Activated CD4-positive, CD25-positive, alpha-beta regulatory T cell treated with anti-CD3 and anti-CD28 coated beads, Interleukin-2, amount 50 U/mL, for 24 hours (primary cell): ENCODE measurements around the gene SRCIN1.

Source experiments
- ATAC-seq, 2 donors: fragments of 150-1000 bp; cut with Tn5 transposase; one replicate each; pipeline ENCODE4 v1.10.0; 2021; ENCODE audit warnings: mild to moderate bottlenecking in 1 of 2, moderate library complexity in 1 of 2

The SRCIN1 gene

GRCh38 chr17:38578229-38579082 is 27.3 kb downstream of the SRCIN1 start:
- ATAC-seq: no peak

GRCh38 chr17:38577645-38578173 is 28.0 kb downstream of the SRCIN1 start:
- no peak for ATAC-seq

DNA sequence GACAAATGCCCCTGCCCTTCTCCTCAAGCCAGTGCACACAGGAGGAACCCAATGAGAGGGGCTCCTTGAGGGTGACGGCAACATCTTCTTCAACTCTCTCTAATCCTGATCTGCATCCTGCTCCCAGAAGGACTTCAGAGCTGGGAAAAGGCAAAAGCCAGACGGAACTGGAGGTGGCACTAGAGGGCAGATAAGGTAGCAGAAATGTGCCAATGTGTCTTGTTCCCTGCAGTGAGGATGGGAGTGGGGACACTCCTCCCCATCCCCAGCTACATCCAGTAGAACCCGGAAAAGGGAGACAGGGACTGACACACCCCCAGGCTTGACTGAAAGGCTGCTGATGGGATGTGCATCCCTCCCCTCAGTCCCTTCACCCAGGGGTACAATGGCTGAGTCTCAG is 28.5 kb downstream of the SRCIN1 start:
- ATAC-seq: no peak

DNA sequence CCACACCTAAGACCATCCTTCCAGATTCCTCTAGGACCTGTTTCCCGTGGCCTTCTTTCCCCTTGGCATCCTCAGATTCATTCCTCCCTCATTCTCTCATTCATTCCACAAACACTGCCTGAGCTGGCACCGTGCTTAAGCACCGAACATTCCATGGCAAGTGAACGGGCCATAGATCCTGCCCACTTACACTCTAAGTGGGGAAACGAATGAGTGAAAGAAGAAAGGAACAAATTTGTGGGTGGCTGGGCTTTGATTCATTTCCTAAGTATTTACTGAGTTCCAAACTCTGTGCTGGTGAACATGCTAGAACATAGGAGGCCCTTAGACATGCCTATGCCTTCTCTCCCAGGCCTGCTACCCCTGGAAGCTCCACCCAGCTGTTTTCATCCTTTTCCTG is 30.0 kb downstream of the SRCIN1 start:
- no peak for ATAC-seq

DNA sequence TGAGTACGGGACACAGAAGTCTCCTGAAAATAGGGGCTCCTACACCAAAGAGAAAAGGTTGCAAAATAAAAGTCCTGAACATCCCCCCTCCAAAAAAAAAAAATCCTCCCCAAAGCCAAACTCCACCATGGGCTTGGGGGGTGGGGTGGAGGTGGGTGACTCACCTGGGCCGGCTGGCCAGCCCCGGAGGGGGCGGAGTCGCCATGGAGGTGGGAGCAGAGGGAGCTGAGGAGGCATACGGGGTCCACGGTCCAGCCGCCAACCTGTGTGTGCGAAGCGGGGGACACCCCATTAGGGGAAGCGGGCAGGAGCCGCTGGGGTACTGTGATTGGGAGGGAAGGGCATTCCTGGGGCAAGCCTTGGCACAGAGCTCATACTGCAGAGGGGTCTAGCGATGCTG is 31.0 kb downstream of the SRCIN1 start:
- no peak for ATAC-seq

DNA sequence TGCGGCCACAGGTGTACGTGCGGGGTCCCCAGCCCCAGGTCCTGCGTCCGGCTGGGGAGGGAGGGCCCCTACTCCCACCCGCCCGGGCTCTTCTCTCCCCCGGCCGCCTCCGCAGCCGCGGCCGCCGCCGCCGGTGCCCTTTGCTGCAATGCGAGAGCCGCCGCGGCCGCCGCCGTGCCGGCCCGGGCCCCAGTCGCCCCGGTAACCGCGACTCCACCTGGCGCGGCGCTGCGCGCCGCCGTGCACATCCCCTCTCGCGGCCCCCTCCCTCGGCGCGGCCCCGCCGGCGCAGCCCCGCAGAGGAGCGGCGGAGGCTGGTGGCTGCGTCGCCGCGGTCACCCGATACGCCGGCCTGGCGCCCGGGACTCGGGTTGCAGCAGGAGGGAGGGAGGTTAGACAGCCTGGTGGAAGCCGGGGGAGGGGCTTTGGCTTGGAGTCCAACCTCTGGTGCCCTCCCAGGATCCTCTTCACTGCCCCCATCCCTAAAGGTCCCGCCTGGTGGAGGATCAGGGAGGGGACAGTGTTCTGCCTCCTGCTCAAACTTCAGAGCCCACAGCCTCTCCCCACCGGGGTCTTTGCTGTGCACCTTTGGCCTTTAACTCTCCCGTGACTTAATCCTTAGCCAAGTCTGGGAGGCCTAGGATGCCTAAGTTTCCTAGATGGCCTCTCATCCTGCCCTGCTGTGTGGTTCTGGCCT is 32.9 kb downstream of the SRCIN1 start:
- peak; percentile 18 to 44 for ATAC-seq

DNA sequence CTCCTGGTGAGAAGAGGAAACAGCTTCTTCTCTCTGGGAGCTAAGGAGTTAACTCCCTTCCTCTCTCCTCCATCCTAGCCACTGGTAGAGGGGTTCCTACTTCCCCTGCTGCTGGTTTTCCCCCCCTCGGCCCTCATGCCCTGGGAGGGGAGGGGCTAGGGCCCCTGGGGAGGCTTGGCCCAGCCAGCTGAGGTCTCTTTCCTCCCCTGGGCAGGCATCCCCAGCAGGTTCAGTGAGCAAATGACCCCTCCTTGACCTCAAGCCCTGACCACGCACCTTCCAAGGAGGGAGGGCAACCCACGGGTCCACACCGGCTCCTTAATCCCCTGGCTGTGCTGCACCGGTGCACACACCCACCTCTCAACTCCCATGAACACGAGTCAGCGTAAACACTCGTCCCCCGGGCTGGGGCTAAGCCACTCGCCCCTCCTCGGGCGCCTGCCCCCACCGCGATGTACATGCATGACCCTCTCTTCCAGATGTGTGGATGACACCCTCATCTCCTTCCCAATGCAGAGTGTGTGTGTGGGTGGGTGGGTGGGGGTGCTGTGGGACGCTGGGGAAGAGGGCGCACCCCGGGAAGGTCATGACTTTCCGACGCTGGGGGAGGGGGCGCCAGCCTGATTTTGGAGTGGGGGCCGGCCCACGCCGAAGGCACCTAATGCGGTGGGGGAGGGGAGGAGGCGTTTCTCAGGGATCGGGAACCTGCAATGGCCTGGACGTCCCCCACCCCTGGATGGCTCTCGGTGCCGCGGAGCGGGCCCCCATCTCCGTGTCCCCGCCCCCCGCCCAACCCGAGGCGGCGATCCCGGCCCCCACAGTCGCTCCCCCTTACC is 33.7 kb downstream of the SRCIN1 start:
- ATAC-seq: no peak

GRCh38 chr17:38569701-38570512 is 35.8 kb downstream of the SRCIN1 start:
- no peak for ATAC-seq

- ATAC-seq: no peak
Measured at GRCh38 chr17:38568845-38569510, 36.8 kb downstream of the SRCIN1 start.

- ATAC-seq: no peak
Measured at GRCh38 chr17:38568274-38568673, 37.5 kb downstream of the SRCIN1 start.

- no peak for ATAC-seq
Measured at GRCh38 chr17:38567350-38567749, 38.4 kb downstream of the SRCIN1 start.

- no peak for ATAC-seq
Measured at GRCh38 chr17:38566666-38567031, 39.1 kb downstream of the SRCIN1 start.

DNA sequence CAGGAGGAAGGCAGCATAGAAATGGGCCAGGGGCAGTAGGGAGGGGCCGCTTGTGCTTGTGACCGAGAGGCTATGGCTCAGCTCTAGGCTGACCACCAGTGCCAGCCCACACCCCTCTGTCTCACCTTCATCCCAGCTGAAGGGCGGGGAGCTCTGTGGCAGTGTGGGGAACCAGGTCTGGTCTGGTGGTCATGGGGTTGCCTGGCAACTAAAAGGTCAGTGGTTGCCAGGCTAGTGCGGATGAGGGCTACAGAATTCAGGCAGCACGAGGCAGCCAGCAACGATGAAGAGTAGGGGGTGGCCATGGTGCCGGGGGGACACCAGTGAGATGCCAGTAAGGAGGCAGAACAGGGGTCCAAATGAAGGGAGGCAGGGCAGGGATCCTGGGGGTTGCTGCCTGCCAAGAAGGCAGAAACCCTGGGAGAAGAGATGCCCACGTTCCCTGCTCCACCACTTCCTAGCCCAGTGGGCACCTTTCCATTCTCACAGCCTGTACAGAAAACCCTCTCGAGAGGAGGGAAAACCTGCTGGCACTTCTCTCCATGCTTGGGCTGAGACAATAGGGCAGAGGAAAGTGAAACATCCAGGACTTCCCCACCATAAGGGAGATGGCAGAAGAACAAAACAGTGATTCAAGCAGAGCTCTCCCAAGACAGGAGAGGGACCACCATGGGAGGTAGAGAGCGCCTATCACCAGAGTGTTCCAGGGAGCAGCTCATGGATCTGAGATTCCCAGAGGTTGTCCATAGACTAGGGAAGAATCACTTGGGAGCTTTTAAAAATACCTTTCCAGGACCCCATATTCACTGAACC is 39.7 kb downstream of the SRCIN1 start:
- no peak for ATAC-seq

GRCh38 chr17:38564869-38565268 is 40.9 kb downstream of the SRCIN1 start:
- no peak for ATAC-seq

- no peak for ATAC-seq
Measured at GRCh38 chr17:38564254-38564837, 41.4 kb downstream of the SRCIN1 start.

- ATAC-seq: no peak
Measured at GRCh38 chr17:38563362-38564253, 42.1 kb downstream of the SRCIN1 start.

DNA sequence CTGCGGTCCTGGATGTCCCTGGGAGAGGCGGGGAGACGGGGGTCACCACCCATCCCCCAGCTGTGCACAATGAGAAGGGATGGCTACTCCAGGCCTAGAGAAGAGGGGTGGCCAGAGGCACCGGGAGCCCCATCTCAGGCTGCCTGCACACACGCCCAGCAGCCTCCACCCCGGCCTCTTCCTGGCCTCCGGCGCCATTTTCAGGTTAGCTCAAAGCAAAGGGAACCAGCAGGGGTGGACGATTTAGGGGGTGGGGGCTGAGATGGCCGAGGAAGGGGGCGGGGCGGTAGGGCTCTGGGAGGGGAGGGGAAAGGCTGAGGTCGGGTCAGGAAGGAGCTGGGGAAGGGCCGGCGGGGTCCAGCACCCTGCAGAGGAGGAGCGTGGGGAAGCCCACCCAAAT is 42.8 kb downstream of the SRCIN1 start:
- no peak for ATAC-seq

DNA sequence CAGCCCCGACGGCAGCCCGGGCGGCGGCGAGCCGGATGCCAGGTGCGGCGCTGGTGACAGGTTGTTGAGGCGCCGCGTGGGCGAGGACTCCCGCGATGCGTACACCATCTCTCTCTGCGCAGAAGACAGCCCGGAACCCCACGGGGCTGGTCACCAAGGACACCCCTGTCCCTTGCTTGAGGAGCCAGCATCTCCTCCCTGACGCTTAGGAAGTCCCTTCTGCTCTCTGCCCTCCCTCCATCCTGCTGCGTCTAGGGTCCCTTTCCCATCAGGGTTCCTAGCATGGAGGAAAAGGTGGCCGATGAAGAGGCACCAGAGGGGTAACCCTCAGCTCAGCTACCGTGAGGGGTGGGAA is 43.6 kb downstream of the SRCIN1 start:
- no peak for ATAC-seq
